ENCODE data around the gene POLR2H.

- TF ChIP-seq E2F1 (CRISPR knock-in tag; IDR thresholded peaks at IDR 0.05): no peak
- TF ChIP-seq ETV6 (CRISPR knock-in tag; IDR thresholded peaks at IDR 0.05): no peak
- TF ChIP-seq MAX (CRISPR knock-in tag; IDR thresholded peaks at IDR 0.05): no peak
- TF ChIP-seq USF2 (CRISPR knock-in tag; IDR thresholded peaks at IDR 0.05): no peak
- TF ChIP-seq CTCF (IDR thresholded peaks at IDR 0.05): no peak
- TF ChIP-seq ZNF121 (CRISPR knock-in tag; IDR thresholded peaks at IDR 0.05): no peak
- TF ChIP-seq NFE2L1 (CRISPR knock-in tag; IDR thresholded peaks at IDR 0.05): no peak
- no peak for TF ChIP-seq TEAD4 (CRISPR knock-in tag; IDR thresholded peaks at IDR 0.05)
- TF ChIP-seq CREB1 (CRISPR knock-in tag; IDR thresholded peaks at IDR 0.05): no peak
- no peak for TF ChIP-seq ARID4B (CRISPR knock-in tag; IDR thresholded peaks at IDR 0.05; ENCODE audit: borderline replicate concordance)
- TF ChIP-seq JUN (CRISPR knock-in tag; IDR thresholded peaks at IDR 0.05): no peak
- no peak for TF ChIP-seq ATF2 (CRISPR knock-in tag; IDR thresholded peaks at IDR 0.05; ENCODE audit: borderline replicate concordance, low read depth)
These were observed 36.2 kb upstream of the POLR2H start for GRCh38 chr3:184325269-184325668.

Data from WTC11 (cell line).